ENCODE measurements around the gene ST7.

The ST7 gene

GRCh38 chr7:116977172-116977571 lies 23.9 kb downstream of the ST7 start:
- peak; percentile 18 for DNase-seq (ENCODE audit: low spot score)

- DNase-seq (ENCODE audit: low spot score), result no peak
Measured at GRCh38 chr7:116978006-116978405, 24.7 kb downstream of the ST7 start.

GRCh38 chr7:116979430-116979829 lies 26.1 kb downstream of the ST7 start:
- no peak for DNase-seq (ENCODE audit: low spot score)

- no peak for DNase-seq (ENCODE audit: low spot score)
Measured at GRCh38 chr7:116980354-116980753, 27.1 kb downstream of the ST7 start.

GRCh38 chr7:116981939-116982338 lies 28.6 kb downstream of the ST7 start:
- no peak for DNase-seq (ENCODE audit: low spot score)

- DNase-seq (ENCODE audit: low spot score), result no peak
Measured at GRCh38 chr7:116984511-116984910, 31.2 kb downstream of the ST7 start.

- peak; percentile 35 for DNase-seq (ENCODE audit: low spot score)
Measured at GRCh38 chr7:116984917-116985316, 31.6 kb downstream of the ST7 start.

GRCh38 chr7:116985575-116985974 lies 32.3 kb downstream of the ST7 start:
- DNase-seq (ENCODE audit: low spot score), result no peak

- DNase-seq (ENCODE audit: low spot score), result no peak
Measured at GRCh38 chr7:116986611-116987565, 33.6 kb downstream of the ST7 start.

GRCh38 chr7:116988363-116988989 lies 35.2 kb downstream of the ST7 start:
- no peak for DNase-seq (ENCODE audit: low spot score)

GRCh38 chr7:116990056-116990455 lies 36.8 kb downstream of the ST7 start:
- DNase-seq (ENCODE audit: low spot score), result peak; percentile 28

- DNase-seq (ENCODE audit: low spot score), result no peak
Measured at GRCh38 chr7:116991233-116991632, 37.9 kb downstream of the ST7 start.

GRCh38 chr7:116994611-116995010 lies 41.3 kb downstream of the ST7 start:
- no peak for DNase-seq (ENCODE audit: low spot score)

- no peak for DNase-seq (ENCODE audit: low spot score)
Measured at GRCh38 chr7:116997972-116998371, 44.7 kb downstream of the ST7 start.

GRCh38 chr7:116998567-116999175 lies 45.4 kb downstream of the ST7 start:
- no peak for DNase-seq (ENCODE audit: low spot score)

GRCh38 chr7:116999311-116999710 lies 46.0 kb downstream of the ST7 start:
- DNase-seq (ENCODE audit: low spot score), result no peak

GRCh38 chr7:117001283-117001682 lies 48.0 kb downstream of the ST7 start:
- DNase-seq (ENCODE audit: low spot score), result no peak

GRCh38 chr7:117004899-117005298 lies 51.6 kb downstream of the ST7 start:
- peak; percentile 17 for DNase-seq (ENCODE audit: low spot score)

GRCh38 chr7:117005449-117005848 lies 52.1 kb downstream of the ST7 start:
- no peak for DNase-seq (ENCODE audit: low spot score)

- DNase-seq (ENCODE audit: low spot score), result no peak
Measured at GRCh38 chr7:117006907-117007684, 53.8 kb downstream of the ST7 start.

GRCh38 chr7:117008118-117008885 lies 55.0 kb downstream of the ST7 start:
- DNase-seq (ENCODE audit: low spot score), result no peak

All from kidney tubule cell (primary cell).